ENCODE data around the gene ZIC5. TPM values are rescaled to one million over a fixed set of nuclear protein-coding genes. Genes with fewer than 3 reads are reported as not detected.

Gene ZIC5
- total and polyA plus RNA-seq, 3 experiments from 2014 or later: not detected

- no peak for DNase-seq
- Mint-ChIP-seq H3K9me3 (peaks cover 0 to 17% (median 14%) of the 10 kb centered on the region in 5 donors), H3K36me3 (no peaks in the 10 kb centered on the region), H3K27me3 (peaks cover 61 to 76% of the 10 kb centered on the region in 2 donors), H3K4me1 (peaks cover 16 to 20% (median 19%) of the 10 kb centered on the region in 3 donors), H3K4me3 (peak overlapping the region in 1 of 7 donors; percentile 41), H3K27ac (peak overlapping the region in 1 of 8 donors; percentile 45)
- Histone ChIP-seq H3K36me3 (ENCODE audit: insufficient read depth, low read length) (no peaks in the 10 kb centered on the region), H3K4me3 (ENCODE audit: low read length) (no peak overlapping the region), H3K27me3 (ENCODE audit: insufficient read depth, low read length, poor library complexity, severe bottlenecking) (peaks cover 61% of the 10 kb centered on the region), H3K27ac (ENCODE audit: low read depth, low read length) (no peak overlapping the region), H3K4me1 (ENCODE audit: insufficient read depth, low read length) (peaks cover 12% of the 10 kb centered on the region), H3K9me3 (ENCODE audit: low read length) (no peaks in the 10 kb centered on the region)
- CTCF ChIA-PET: no interaction called here
- POLR2A ChIA-PET: no interaction called here
These were observed 5.3 kb downstream of the ZIC5 start for GRCh38 chr13:99966064-99966805.

GRCh38 chr13:99965329-99966000 is 6.1 kb downstream of the ZIC5 start:
- DNase-seq: no peak
- POLR2A ChIA-PET: no interaction called here
- H3K27ac ChIP-seq (ENCODE audit: low read depth, low read length): no peak overlapping the region
- no peaks in the 10 kb centered on the region for H3K9me3 ChIP-seq (ENCODE audit: low read length)
- H3K9me3 Mint-ChIP-seq: peaks cover 0 to 17% (median 14%) of the 10 kb centered on the region in 5 donors
- peaks cover 68 to 83% of the 10 kb centered on the region in 2 donors for H3K27me3 Mint-ChIP-seq
- H3K36me3 ChIP-seq (ENCODE audit: insufficient read depth, low read length): no peaks in the 10 kb centered on the region
- peak overlapping the region in 1 of 8 donors; percentile 45 for H3K27ac Mint-ChIP-seq
- H3K4me1 Mint-ChIP-seq: peaks cover 18 to 20% (median 19%) of the 10 kb centered on the region in 3 donors
- H3K4me3 ChIP-seq (ENCODE audit: low read length): no peak overlapping the region
- H3K4me3 Mint-ChIP-seq: peak overlapping the region in 1 of 7 donors; percentile 41
- peaks cover 12% of the 10 kb centered on the region for H3K4me1 ChIP-seq (ENCODE audit: insufficient read depth, low read length)
- H3K36me3 Mint-ChIP-seq: no peaks in the 10 kb centered on the region
- peaks cover 67% of the 10 kb centered on the region for H3K27me3 ChIP-seq (ENCODE audit: insufficient read depth, low read length, poor library complexity, severe bottlenecking)
- CTCF ChIA-PET: no interaction called here

- no peak overlapping the region for H3K27ac Mint-ChIP-seq
- no peaks in the 10 kb centered on the region for H3K9me3 ChIP-seq (ENCODE audit: low read length)
- H3K36me3 Mint-ChIP-seq: no peaks in the 10 kb centered on the region
- CTCF ChIA-PET: no interaction called here
- H3K27me3 ChIP-seq (ENCODE audit: insufficient read depth, low read length, poor library complexity, severe bottlenecking): peaks cover 75% of the 10 kb centered on the region
- H3K27ac ChIP-seq (ENCODE audit: low read depth, low read length): no peak overlapping the region
- peaks cover 70 to 85% of the 10 kb centered on the region in 2 donors for H3K27me3 Mint-ChIP-seq
- H3K9me3 Mint-ChIP-seq: peaks cover 0 to 13% (median 8%) of the 10 kb centered on the region in 5 donors
- POLR2A ChIA-PET: no interaction called here
- no peaks in the 10 kb centered on the region for H3K36me3 ChIP-seq (ENCODE audit: insufficient read depth, low read length)
- no peak overlapping the region for H3K4me3 Mint-ChIP-seq
- no peak overlapping the region for H3K4me3 ChIP-seq (ENCODE audit: low read length)
- DNase-seq: no peak
- peaks cover 15 to 19% (median 19%) of the 10 kb centered on the region in 3 donors for H3K4me1 Mint-ChIP-seq
- H3K4me1 ChIP-seq (ENCODE audit: insufficient read depth, low read length): peaks cover 17% of the 10 kb centered on the region
These were observed 7.7 kb downstream of the ZIC5 start for GRCh38 chr13:99963816-99964339.

- CTCF ChIA-PET: no interaction called here
- Mint-ChIP-seq H3K9me3 (peaks cover 0 to 8% (median 1%) of the 10 kb centered on the region in 5 donors), H3K27me3 (peaks cover 75 to 92% of the 10 kb centered on the region in 2 donors), H3K4me1 (peaks cover 10 to 26% (median 22%) of the 10 kb centered on the region in 3 donors), H3K4me3 (no peak overlapping the region), H3K36me3 (no peaks in the 10 kb centered on the region), H3K27ac (no peak overlapping the region)
- Histone ChIP-seq H3K27ac (ENCODE audit: low read depth, low read length) (no peak overlapping the region), H3K9me3 (ENCODE audit: low read length) (no peaks in the 10 kb centered on the region), H3K4me1 (ENCODE audit: insufficient read depth, low read length) (peaks cover 21% of the 10 kb centered on the region), H3K27me3 (ENCODE audit: insufficient read depth, low read length, poor library complexity, severe bottlenecking) (peaks cover 77% of the 10 kb centered on the region), H3K4me3 (ENCODE audit: low read length) (no peak overlapping the region), H3K36me3 (ENCODE audit: insufficient read depth, low read length) (no peaks in the 10 kb centered on the region)
- no peak for DNase-seq
- POLR2A ChIA-PET: no interaction called here
These were observed 9.3 kb downstream of the ZIC5 start for GRCh38 chr13:99962242-99962641.

- DNase-seq: no peak
- Mint-ChIP-seq H3K27ac (no peak overlapping the region), H3K4me1 (peaks cover 13 to 32% (median 24%) of the 10 kb centered on the region in 3 donors), H3K4me3 (no peak overlapping the region), H3K27me3 (peaks cover 77 to 91% of the 10 kb centered on the region in 2 donors), H3K36me3 (no peaks in the 10 kb centered on the region), H3K9me3 (peaks cover 0 to 7% (median 0%) of the 10 kb centered on the region in 5 donors)
- ChIA-PET POLR2A (no interaction called here), CTCF (no interaction called here)
- Histone ChIP-seq H3K4me1 (ENCODE audit: insufficient read depth, low read length) (peaks cover 27% of the 10 kb centered on the region), H3K36me3 (ENCODE audit: insufficient read depth, low read length) (no peaks in the 10 kb centered on the region), H3K4me3 (ENCODE audit: low read length) (no peak overlapping the region), H3K27me3 (ENCODE audit: insufficient read depth, low read length, poor library complexity, severe bottlenecking) (peaks cover 77% of the 10 kb centered on the region), H3K27ac (ENCODE audit: low read depth, low read length) (no peak overlapping the region), H3K9me3 (ENCODE audit: low read length) (no peaks in the 10 kb centered on the region)
These were observed 9.9 kb downstream of the ZIC5 start for GRCh38 chr13:99961636-99962035.

GRCh38 chr13:99960663-99961311 is 10.8 kb downstream of the ZIC5 start:
- H3K27me3 Mint-ChIP-seq: peaks cover 79 to 91% of the 10 kb centered on the region in 2 donors
- no peak overlapping the region for H3K27ac Mint-ChIP-seq
- H3K36me3 Mint-ChIP-seq: no peaks in the 10 kb centered on the region
- Histone ChIP-seq H3K27ac (ENCODE audit: low read depth, low read length) (no peak overlapping the region), H3K36me3 (ENCODE audit: insufficient read depth, low read length) (no peaks in the 10 kb centered on the region), H3K27me3 (ENCODE audit: insufficient read depth, low read length, poor library complexity, severe bottlenecking) (peaks cover 77% of the 10 kb centered on the region), H3K9me3 (ENCODE audit: low read length) (no peaks in the 10 kb centered on the region), H3K4me3 (ENCODE audit: low read length) (no peak overlapping the region), H3K4me1 (ENCODE audit: insufficient read depth, low read length) (peaks cover 36% of the 10 kb centered on the region)
- ChIA-PET POLR2A (no interaction called here), CTCF (no interaction called here)
- peaks cover 0 to 7% (median 0%) of the 10 kb centered on the region in 5 donors for H3K9me3 Mint-ChIP-seq
- no peak for DNase-seq
- H3K4me3 Mint-ChIP-seq: no peak overlapping the region
- H3K4me1 Mint-ChIP-seq: peaks cover 18 to 40% (median 32%) of the 10 kb centered on the region in 3 donors

- Histone ChIP-seq H3K4me3 (ENCODE audit: low read length) (peak overlapping the region; percentile 19), H3K4me1 (ENCODE audit: insufficient read depth, low read length) (peaks cover 36% of the 10 kb centered on the region), H3K36me3 (ENCODE audit: insufficient read depth, low read length) (no peaks in the 10 kb centered on the region), H3K27me3 (ENCODE audit: insufficient read depth, low read length, poor library complexity, severe bottlenecking) (peaks cover 83% of the 10 kb centered on the region), H3K27ac (ENCODE audit: low read depth, low read length) (no peak overlapping the region), H3K9me3 (ENCODE audit: low read length) (no peaks in the 10 kb centered on the region)
- CTCF ChIA-PET: no interaction called here
- H3K4me1 Mint-ChIP-seq: peaks cover 18 to 41% (median 33%) of the 10 kb centered on the region in 3 donors
- peaks cover 0 to 7% (median 0%) of the 10 kb centered on the region in 5 donors for H3K9me3 Mint-ChIP-seq
- H3K36me3 Mint-ChIP-seq: no peaks in the 10 kb centered on the region
- peak overlapping the region; percentile 56 to 78 (median 70) for H3K4me3 Mint-ChIP-seq
- POLR2A ChIA-PET: interaction anchor here (0.6 kb wide), 1 partner anchor 18 kb away, joined by 6 read pairs; no protein-coding TSS in a partner anchor
- peak overlapping the region in 2 of 8 donors; percentile 57 to 70 for H3K27ac Mint-ChIP-seq
- DNase-seq: no peak
- H3K27me3 Mint-ChIP-seq: peaks cover 79 to 94% of the 10 kb centered on the region in 2 donors
These were observed 11.9 kb downstream of the ZIC5 start for GRCh38 chr13:99959540-99960230.
